Kidney capillary endothelial cell (primary cell): ENCODE data around the gene CLASP1.
"Not testable (repeated sequence)": the region's sequence is repeated elsewhere in the genome, so short reads cannot be mapped to it uniquely, and the experiment has no call there.

ENCODE experiments used
- DNase-seq: peaks from one replicate; pipeline ENCODE4 v3.0.0-alpha.2; 2018; ENCODE audit warnings: low spot score

The CLASP1 gene

GRCh38 chr2:121319941-121320340 is 329.3 kb downstream of the CLASP1 start:
- no peak for DNase-seq

DNA sequence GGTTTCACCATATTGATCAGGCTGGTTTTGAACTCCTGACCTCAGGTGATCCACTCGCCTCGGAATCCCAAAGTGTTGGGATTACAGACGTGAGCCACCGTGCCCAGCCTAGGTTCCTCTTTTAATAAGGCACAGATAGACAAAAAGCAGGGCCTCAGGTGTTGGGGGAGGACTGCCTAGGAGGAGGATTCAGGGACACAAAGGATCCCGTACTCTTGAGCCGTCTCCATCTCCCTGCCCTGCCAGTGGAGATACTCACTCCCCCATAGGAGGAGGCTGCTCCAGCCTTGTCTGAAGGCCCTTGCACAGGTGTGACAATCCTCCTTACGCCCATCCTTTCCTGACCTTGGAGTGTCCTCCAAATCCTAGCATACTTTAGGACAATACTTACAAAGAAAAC is 332.3 kb downstream of the CLASP1 start:
- DNase-seq: no peak

DNA sequence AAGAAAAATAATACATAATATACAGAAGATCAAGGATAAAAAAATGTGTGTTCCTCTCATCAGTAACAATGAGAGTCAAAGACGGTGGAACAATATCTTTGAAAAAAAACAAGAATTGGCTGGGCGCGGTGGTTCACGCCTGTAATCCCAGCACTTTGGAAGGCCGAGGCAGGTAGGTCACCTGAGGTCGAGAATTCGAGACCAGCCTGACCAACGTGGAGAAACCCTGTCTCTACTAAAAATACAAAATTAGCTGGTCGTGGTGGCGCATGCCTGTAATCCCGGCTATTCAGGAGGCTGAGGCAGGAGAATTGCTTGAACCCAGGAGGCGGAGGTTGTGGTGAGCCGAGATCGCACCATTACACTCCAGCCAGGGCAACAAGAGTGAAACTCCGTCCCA is 335.6 kb downstream of the CLASP1 start:
- DNase-seq: not testable (repeated sequence)

GRCh38 chr2:121309801-121310200 is 339.5 kb downstream of the CLASP1 start:
- peak; percentile 44 for DNase-seq

GRCh38 chr2:121309323-121309722 is 339.9 kb downstream of the CLASP1 start:
- no peak for DNase-seq

GRCh38 chr2:121307048-121307447 is 342.2 kb downstream of the CLASP1 start:
- DNase-seq: no peak

GRCh38 chr2:121304941-121305340 is 344.3 kb downstream of the CLASP1 start:
- no peak for DNase-seq

DNA sequence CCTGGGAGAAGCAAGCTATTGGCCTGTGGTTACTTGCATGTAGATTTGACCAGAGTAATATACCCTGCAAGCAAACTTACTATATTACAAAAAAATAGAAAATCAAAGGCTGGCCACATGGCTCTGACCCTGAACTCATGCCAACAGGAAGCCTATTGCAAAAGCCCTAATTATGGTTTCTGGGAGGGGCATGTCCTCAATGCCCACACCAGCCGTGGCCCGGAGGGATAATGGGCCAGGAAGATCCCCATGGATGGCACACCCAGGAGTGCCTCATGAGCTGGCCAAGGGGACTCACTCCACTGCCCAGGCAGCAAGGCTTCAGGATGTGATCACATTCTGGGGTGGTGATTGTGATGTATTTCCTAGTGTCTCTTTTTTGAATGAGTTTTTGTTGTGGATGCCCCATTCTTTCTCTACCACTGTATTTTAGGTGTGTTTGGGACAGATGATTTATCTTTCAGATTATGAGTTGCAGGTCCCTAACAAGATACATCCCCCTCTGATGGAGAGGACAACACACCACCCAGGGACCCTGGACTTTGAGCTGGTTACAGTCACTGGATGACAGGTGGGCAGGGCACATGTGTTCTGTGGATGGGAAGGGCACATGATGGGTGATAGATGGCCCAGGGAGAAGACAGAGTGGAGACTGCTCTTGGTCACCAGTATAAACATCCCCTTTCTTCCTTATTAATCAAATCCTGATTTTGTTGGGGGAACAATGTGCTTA is 345.6 kb downstream of the CLASP1 start:
- no peak for DNase-seq

DNA sequence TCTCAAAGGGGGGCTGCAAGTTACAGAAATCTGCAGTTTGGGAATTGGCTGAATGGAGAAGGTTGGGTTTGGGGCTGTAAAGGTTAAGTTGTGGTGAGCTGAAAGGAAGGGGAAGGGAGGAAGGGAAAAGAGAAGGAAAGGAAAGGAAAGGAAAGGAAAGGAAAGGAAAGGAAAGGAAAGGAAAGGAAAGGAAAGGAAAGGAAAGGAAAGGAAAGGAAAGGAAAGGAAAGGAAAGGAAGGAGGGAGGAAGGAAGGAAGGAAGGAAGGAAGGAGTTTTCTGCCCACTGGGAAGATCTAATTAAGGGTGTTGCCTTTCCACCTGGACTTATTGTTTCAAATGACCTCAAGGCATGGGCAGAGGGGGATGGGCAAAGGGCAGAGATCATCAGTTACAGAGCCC is 348.1 kb downstream of the CLASP1 start:
- DNase-seq: not testable (repeated sequence)

- no peak for DNase-seq
These were observed 350.8 kb downstream of the CLASP1 start for GRCh38 chr2:121298476-121298875.

DNA sequence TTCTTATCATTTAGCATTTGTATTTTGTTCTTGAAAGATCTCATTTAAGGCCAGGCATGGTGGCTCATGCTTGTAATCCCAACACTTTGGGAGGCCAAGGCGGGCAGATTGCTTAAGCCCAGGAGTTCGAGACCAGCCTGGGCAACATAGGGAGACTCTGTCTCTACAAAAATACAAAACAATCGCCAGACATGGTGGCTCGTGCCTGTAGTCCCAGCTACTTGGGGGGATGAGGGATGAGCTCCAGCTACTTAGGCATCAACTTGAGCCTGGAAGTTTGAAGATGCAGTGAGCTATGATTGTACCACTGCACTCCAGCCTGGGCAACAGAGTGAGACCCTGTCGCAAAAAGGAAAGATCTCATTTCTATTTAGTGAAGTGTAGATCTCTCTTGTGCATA is 351.4 kb downstream of the CLASP1 start:
- not testable (repeated sequence) for DNase-seq

DNA sequence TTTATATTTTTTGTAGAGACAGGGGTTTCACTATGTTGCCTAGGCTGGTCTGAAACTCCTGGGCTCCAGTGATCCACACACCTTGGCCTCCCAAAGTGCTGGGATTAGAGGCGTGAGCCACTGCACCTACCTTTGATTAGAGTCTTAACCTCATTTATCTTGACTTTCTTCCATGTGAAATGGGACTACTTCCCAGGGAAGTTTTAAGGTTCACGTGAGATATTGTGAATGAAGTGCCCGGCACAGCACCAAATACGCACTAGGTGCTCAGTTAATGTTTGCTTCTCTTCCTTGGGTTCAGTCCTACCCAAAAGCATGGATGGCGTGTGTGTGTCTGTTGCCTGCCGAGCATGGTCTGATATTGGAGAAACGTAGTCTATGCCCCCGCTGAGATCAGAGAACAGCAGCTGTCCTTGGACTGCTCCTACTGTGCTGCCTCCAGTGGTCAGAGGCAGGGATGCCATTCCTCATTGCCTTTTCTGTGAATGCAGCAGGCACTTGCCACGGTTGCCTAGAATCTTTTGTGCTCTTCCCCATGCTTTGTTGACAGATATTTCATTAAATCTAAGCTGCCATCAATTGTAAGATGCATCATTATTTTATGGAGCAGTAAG is 351.9 kb downstream of the CLASP1 start:
- DNase-seq: peak; percentile 26

GRCh38 chr2:121295911-121296650 is 353.2 kb downstream of the CLASP1 start:
- no peak for DNase-seq

GRCh38 chr2:121294881-121295840 is 354.1 kb downstream of the CLASP1 start:
- no peak for DNase-seq

DNA sequence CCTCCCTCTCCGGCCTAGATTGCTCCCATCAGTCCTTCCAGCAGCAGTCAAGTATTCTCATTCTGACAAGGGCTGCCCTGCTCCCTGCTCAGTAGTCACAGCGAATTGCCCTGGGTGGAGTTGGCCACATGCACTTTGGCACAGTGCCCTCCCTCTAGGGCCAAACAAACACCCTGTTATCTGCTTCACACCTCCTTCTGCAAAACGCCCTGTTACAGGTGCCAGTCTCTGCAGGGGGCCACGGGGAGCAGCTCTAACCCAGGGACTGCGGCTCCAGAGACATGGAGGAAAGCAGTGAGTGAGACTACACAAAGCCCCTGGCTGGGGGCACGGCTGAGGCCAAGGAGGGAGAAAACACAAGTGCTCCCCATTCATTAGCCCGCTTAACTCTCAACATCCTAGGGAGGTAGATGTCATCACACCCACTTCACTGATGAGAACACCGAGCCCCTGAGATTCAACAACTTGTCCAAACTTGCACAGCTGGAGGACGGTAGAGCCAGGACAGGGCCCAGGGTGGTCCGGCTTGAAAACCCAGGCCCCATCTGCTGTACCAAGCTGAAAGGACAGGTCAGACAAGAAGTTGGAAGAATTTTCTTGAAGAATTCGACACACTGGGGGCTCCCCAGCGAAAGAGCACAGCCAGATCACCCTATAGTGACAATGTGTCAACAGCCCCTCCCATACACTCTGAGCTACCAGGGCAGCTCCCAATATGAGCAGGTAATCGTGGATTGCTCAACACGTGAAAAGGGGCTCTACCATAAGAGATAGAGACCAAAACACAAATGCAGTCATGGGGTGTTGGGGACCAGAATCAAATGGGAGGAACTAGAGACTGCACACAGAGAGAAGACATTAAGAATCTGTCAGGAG is 355.6 kb downstream of the CLASP1 start:
- no peak for DNase-seq

DNA sequence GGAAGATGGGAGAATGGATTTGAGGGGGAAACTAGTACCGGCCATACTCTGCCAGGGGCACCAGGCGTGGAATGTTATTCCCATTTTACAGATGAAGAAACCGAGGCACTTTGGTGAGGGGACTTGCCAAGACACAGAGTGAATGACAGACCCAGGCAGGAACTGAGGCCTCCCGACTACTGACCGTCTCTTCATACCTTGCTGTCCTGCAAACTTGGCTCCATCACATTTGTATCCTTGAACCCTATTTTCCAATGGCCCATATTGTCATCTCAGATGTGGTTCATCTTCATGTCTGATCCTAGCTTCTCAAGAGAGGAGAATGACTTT is 358.0 kb downstream of the CLASP1 start:
- DNase-seq: no peak

GRCh38 chr2:121289271-121289670 is 360.0 kb downstream of the CLASP1 start:
- DNase-seq: no peak

DNA sequence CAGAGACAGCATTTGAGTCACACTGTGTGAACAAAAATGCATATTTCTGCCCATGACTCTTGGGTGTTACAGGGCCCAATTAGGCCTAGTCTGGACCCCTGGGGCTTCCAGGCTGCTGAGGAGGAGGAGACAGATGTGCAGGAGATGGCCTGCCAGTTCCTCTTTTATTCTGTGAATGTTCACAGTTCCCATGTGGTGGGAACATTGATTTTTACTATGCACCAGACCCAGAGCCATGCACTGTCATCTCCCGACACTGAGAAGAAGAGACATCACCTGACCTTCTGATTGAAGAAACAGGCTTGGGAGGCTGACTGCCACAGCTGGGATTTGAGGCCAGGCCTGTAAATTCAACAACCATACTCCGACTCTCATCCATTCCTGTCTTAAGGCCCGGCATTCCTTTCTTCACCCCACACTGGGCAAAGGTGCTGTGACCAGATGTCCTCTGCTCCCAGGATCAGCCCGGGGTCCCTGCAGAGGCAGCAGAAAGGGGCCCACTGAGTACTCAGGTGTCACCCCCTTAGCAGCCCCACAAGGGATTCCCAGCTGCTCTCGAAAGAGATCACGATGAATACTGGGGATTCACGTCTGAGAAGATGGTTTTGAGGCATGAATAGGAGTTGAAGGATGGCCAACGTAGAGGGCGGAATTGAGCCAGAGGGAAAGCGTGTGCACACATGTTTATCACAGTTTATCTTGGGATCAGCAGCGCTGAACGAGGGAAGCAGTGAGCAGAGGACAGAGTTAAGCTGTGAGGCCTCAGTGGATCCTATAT is 360.6 kb downstream of the CLASP1 start:
- no peak for DNase-seq

- DNase-seq: no peak
These were observed 361.3 kb downstream of the CLASP1 start for GRCh38 chr2:121287956-121288355.
